PC-3 (cell line): ENCODE data around the gene HTR3A.

Source experiments
- CTCF ChIP-seq: fragments of 300-600 bp; sonication (generic); conservative IDR thresholded peaks from 2 replicates; pipeline ENCODE4 v1.5.1; 2017; ENCODE audit warnings: antibody characterized with exemption, low read depth, mild to moderate bottlenecking, low read length
- EZH2 ChIP-seq: fragments of 300-600 bp; sonication (generic); IDR thresholded peaks from one replicate; pipeline ENCODE4 v1.6.1; 2017; ENCODE audit warnings: antibody characterized with exemption, mild to moderate bottlenecking, low read length; ENCODE audit not compliant: unreplicated experiment
- EZH2phosphoT487 ChIP-seq: fragments of 300-600 bp; sonication (generic); IDR thresholded peaks from 2 replicates; pipeline ENCODE4 v1.6.1; 2018; ENCODE audit warnings: mild to moderate bottlenecking, antibody characterized with exemption, low read length, borderline replicate concordance

DNA sequence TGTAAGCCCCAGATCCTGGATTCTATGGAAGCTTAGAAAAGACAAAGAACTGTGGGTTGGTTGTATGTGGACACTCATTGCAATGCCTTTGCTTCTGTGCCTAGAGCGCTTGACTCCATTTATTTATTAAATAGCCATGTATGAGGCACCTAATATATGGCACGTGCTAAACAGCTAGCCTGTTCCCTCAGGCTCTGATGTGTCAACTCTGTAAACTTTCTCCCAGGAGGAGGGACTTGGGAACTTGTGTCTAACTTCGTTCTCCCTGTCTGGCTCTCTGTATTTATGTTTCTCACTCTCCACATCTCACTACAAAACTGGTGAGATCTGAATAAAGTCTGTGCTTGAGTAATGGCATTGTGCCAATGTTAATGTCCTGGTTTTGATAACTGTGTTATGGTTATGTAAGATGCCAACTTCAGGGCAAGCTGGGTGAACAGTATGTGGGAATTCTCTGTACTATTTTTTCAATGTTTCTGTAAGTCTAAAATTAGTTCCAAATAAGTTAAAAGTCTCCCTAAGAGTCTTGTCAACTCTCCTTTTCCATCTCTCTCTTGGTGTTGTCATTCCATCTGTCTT lies 50.5 kb downstream of the HTR3A start:
- TF ChIP-seq CTCF = no peak
- TF ChIP-seq EZH2 = no peak
- no peak for TF ChIP-seq EZH2phosphoT487
